ENCODE results near the gene ARHGAP24.
A peak's percentile ranks its signal among the peaks of the same experiment; 100 is the strongest.
"Not testable (repeated sequence)": the region's sequence is repeated elsewhere in the genome, so short reads cannot be mapped to it uniquely, and the experiment has no call there.

Gene ARHGAP24

GRCh38 chr4:85784348-85784747, 309.4 kb downstream of the ARHGAP24 start:
- DNase-seq = no peak

DNA sequence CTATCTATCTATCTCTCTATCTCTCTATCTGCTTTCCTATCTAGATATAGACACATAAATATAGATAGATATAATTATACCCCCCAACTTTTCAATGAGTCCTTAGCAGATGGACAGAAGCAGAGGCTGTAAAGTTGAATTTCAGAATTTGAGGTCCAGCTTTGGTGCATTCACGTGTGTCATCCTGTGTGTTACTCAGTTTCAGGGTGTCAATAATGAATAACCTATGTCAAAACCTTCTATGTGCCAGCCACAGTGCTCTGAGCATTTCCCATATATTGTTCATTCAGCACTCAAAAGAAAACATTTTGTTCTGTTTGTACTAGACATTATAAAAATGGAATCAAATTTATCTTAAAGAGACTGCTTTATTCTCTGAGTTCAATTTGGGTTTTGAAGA, 310.0 kb downstream of the ARHGAP24 start:
- DNase-seq = no peak

- peak; percentile 41 for DNase-seq
Observed at GRCh38 chr4:85787133-85787532, 312.2 kb downstream of the ARHGAP24 start.

- no peak for DNase-seq
Observed at GRCh38 chr4:85788604-85789003, 313.7 kb downstream of the ARHGAP24 start.

DNA sequence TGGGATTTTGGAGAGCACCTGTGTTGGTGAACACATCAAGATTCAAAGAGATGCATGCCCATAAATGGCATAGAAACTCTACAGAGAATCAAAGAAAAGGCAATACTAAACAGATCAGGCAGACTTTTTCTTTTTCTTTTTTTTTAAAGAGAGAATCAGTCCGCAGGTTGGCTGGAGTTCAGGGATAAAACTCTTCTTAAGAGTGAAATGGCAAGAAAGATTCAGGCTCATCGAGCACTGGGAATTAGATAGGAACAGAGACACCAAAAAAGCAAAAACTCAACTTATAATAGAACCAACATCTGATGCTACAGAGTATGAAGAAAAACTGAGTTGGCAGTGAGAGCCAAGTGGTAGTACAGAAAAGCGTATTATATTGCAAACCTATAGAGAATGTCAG, 314.3 kb downstream of the ARHGAP24 start:
- DNase-seq = no peak

- no peak for DNase-seq
Observed at GRCh38 chr4:85790582-85790981, 315.6 kb downstream of the ARHGAP24 start.

GRCh38 chr4:85792376-85793232, 317.7 kb downstream of the ARHGAP24 start:
- no peak for DNase-seq

GRCh38 chr4:85793233-85793585, 318.3 kb downstream of the ARHGAP24 start:
- no peak for DNase-seq

GRCh38 chr4:85798012-85798770, 323.2 kb downstream of the ARHGAP24 start:
- peak; percentile 83 for DNase-seq

DNA sequence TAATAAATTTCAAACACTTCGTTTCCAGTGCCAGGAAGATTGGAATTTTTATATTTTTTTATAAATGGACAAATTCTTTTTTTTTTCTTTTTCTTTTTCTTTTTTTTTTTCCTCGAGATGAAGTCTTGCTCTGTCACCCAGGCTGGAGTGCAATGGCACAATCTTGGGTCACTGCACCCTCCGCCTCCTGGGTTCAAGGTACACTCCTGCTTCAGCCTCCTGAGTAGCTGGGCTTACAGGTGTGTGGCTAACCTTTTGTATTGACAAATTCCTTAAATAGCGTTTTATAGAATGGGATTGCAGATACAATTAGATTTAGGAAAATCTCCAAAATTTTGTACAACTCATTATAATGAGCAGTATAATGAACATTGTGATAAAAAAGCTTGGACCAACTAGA, 328.9 kb downstream of the ARHGAP24 start:
- DNase-seq = no peak

- no peak for DNase-seq
Observed at GRCh38 chr4:85805891-85806290, 330.9 kb downstream of the ARHGAP24 start.

- no peak for DNase-seq
Observed at GRCh38 chr4:85806334-85806733, 331.4 kb downstream of the ARHGAP24 start.

- no peak for DNase-seq
Observed at GRCh38 chr4:85807247-85807950, 332.4 kb downstream of the ARHGAP24 start.

DNA sequence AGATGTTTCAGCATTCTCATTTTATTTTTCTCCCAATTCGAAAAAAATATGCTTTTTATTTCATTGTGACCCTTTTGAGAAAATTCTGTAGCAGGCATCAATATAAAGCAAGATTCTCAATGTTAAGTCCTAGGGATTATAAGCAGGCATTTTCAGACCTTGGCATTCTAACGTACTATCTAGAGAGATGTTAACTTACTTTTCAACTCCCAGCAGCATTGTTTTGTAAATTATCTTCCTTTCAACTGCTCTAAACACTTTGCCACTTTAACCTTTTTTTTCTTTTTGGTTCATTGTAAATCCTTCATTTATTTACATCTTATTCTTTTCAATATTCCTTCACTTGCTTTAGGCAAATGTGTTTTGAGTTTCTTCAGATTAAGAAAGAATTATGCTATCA, 333.2 kb downstream of the ARHGAP24 start:
- no peak for DNase-seq

DNA sequence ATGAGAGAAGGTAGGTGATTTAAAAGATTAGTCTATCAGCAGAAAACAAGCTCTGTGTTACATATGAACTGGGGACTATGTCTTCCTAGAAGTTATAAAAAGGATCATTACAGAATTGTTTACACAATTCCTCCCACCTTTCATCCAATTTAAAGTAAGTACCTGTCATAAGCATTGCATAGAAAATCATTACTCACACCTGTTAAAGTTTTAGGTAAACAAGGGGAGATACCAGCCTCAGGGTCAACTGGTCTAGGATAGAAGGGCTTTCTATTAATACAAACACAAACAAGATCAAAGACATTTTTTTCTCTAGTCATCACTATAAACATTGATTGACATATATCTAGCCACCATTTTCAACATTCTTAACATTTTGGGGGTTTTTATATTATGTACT, 333.9 kb downstream of the ARHGAP24 start:
- no peak for DNase-seq

DNA sequence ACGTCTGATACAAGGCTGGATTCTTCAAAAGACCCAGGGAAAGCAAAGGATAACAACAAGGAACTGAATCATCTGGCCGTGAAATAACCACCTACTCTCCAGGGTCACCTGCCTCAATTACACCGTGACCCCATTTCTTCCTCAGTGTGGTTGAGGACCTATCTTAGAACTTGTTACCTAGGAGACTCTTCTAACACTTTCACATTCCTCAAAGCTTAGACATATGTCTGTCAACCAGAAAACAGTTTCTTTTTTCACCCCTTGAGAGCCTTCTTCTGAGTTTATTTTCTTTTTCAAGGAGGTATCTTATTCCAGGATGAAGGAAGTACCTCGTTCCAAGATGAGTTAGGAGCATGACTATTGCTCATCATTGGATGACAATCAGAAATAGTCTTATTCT, 337.8 kb downstream of the ARHGAP24 start:
- no peak for DNase-seq

DNA sequence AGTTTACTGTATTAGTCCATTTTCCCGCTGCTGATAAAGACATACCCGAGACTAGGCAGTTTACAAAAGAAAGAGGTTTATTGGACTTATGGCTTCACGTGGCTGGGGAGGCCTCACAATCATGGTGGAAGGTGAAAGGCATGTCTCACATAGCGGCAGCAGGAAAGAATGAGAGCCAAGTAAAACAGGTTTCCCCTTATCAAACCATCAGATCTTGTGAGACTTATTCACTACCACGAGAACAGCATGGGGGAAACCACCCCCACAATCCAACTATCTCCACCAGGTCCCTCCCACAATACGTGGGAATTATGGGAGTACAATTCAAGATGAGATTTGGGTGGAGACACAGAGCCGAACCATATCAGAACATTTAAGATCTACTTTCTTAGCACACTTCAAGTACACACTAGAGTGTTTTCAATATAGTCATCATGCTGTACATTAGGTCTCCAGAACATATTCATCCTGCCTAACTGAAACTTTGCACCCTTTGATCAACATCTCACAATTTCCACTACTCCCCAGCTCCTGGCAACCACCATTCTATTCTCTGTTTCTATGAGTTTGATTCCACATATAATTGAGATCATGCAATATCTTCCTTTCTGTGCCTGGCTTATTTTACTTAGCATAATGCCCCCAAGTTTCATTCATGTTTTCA, 341.0 kb downstream of the ARHGAP24 start:
- no peak for DNase-seq

DNA sequence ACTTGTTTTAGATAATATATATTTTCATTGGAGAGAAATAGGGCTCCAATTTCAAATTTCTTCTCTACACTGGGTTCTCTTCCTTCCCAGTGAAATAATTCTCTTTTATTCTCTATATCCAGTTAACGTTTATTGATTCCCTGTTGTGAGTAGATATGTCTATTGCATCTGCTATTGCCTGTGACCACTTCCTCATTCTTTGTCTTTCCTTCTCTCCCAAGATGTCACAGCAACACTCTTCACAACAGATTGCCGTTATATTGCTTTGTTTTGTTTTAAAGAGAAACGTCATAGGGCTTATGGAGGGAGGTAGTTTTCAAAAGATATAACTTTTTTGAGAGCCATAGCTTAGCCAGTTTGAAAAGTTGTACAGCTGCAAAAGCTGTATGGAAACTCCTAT, 343.8 kb downstream of the ARHGAP24 start:
- no peak for DNase-seq

DNA sequence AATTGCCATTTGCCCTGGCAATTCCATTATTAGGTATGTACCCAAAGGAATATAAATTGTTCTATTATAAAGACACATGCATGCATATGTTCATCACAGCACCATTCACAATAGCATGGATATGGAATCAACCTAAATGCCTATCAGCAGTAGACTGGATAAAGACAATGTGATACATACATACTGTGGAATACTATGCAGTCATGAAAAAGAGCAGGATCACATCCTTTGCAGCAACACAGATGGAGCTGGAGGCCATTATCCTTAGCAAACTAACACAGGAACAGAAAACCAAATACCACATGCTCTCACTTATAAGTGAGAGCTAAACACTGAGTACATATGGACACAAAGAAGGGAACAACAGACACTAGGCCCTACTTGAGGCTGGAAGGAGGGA, 345.2 kb downstream of the ARHGAP24 start:
- DNase-seq = not testable (repeated sequence)

- DNase-seq = no peak
Observed at GRCh38 chr4:85821688-85822455, 346.9 kb downstream of the ARHGAP24 start.

GRCh38 chr4:85823295-85823694, 348.3 kb downstream of the ARHGAP24 start:
- DNase-seq = no peak
